Sigmoid colon (tissue), 4 donors: ENCODE results near the gene CCDC149.

Experiments used
- CTCF ChIP-seq, 4 experiments: fragments of 450-650 bp in 3 of 4; fragments of 200-600 bp in 1 of 4; IDR thresholded peaks; one replicate each; pipeline ENCODE4 v1.5.1; 2016 to 2019; ENCODE audit warnings: antibody characterized with exemption in 4 of 4, mild to moderate bottlenecking in 3 of 4, moderate library complexity in 2 of 4
- POLR2AphosphoS5 ChIP-seq, 4 donors: sonication (generic); formaldehyde crosslinking; IDR thresholded peaks; one replicate each; pipeline ENCODE4 v1.6.1; 2017; ENCODE audit warnings: antibody characterized with exemption in 4 of 4

DNA sequence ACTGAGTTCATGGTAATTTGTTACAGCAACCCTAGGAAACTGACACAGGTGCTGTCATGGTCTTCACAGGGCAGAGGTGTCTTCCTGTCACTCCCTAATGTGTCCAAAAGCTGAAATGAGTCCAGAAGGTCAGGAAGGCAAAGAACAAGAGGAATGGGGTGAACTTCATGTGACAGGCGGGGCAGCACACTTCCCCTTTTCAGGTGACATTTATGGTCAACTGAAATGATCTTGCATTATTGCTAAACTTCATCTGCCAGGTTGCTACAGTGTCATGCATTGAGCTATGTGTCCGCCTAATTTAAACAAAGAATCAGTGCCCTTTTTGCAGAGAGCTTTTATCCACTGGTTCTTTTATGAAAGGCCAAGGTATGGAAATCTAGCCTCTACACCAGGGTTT, 15.9 kb upstream of the CCDC149 start:
- TF ChIP-seq CTCF (IDR thresholded peaks at IDR 0.05): no peak
- TF ChIP-seq POLR2AphosphoS5 (IDR thresholded peaks at IDR 0.05): no peak
